BE2C (cell line): ENCODE results near the gene KCNMA1.

Source experiments
- DNase-seq: peaks from one replicate; pipeline ENCODE4 v3.0.0-alpha.2; 2020
- H3K27me3 ChIP-seq: fragments of 250-450 bp; sonication (Bioruptor Pico); 2 replicates; pipeline ENCODE4 v1.5.1; 2020; ENCODE audit warnings: mild to moderate bottlenecking
- H3K36me3 ChIP-seq: fragments of 250-450 bp; sonication (Bioruptor Pico); 2 replicates; pipeline ENCODE4 v1.5.1; 2020; ENCODE audit warnings: mild to moderate bottlenecking
- H3K4me1 ChIP-seq: fragments of 250-450 bp; sonication (Bioruptor Pico); 2 replicates; pipeline ENCODE4 v1.5.1; 2020
- H3K4me3 ChIP-seq: 2 replicates; pipeline ENCODE4 v1.5.1; 2011; ENCODE audit warnings: low read depth, low read length
- H3K9me3 ChIP-seq: fragments of 250-450 bp; sonication (Bioruptor Pico); 2 replicates; pipeline ENCODE4 v1.5.1; 2020
- TF ChIP-seq, protein P1 (sequence below): IDR thresholded peaks from 2 replicates; pipeline ENCODE4 v1.5.1; 2012; ENCODE audit warnings: mild to moderate bottlenecking, low read depth, low read length

Gene KCNMA1

DNA sequence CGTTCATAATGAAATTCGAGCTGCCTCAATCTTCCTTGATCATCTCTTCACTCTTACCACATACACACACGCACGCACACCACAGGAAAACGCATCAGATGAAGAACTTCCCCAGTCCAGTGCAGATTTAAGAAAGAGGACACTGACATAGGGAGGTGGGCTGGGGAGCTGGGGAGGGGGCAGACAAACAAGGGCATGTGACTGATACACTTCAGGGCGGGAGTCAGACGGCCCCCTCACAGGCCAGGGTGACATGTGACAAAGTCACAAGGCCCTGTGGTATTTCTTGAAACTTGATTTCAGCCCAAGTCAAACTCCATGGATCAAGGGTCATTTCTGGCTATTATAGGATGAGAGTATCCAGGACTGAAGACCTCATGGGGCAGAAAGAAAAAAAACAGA lies 82.6 kb downstream of the KCNMA1 start:
- no peaks in the 10 kb centered on the region for H3K27me3 ChIP-seq
- H3K4me3 ChIP-seq = no peak overlapping the region
- H3K9me3 ChIP-seq = no peaks in the 10 kb centered on the region
- TF ChIP-seq, protein P1, sequence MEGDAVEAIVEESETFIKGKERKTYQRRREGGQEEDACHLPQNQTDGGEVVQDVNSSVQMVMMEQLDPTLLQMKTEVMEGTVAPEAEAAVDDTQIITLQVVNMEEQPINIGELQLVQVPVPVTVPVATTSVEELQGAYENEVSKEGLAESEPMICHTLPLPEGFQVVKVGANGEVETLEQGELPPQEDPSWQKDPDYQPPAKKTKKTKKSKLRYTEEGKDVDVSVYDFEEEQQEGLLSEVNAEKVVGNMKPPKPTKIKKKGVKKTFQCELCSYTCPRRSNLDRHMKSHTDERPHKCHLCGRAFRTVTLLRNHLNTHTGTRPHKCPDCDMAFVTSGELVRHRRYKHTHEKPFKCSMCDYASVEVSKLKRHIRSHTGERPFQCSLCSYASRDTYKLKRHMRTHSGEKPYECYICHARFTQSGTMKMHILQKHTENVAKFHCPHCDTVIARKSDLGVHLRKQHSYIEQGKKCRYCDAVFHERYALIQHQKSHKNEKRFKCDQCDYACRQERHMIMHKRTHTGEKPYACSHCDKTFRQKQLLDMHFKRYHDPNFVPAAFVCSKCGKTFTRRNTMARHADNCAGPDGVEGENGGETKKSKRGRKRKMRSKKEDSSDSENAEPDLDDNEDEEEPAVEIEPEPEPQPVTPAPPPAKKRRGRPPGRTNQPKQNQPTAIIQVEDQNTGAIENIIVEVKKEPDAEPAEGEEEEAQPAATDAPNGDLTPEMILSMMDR = no peak
- H3K4me1 ChIP-seq = peaks cover 3% of the 10 kb centered on the region; the same call in 1 of the 2 replicates
- no peaks in the 10 kb centered on the region for H3K36me3 ChIP-seq
- DNase-seq = no peak

DNA sequence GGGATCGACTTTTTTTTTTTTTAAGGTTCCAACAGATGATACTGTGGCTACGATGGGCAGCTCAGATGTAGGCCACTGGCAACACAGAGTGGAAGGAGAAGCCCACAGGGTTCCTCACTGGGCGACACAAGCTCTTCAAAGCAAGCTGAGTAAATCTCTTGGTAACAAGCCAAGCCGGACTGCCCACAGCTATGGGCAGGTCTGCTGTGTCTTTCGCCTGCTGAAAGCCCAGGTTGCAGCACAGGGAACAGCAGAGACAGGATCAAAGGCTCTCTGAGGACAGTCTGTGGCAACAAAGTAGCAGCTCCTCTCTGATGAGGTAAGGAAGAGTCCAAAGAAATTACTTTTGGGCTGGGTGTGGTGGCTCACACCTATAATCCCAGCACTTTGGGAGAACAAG lies 83.6 kb downstream of the KCNMA1 start:
- Histone ChIP-seq H3K36me3 (no peaks in the 10 kb centered on the region), H3K9me3 (no peaks in the 10 kb centered on the region), H3K4me3 (no peak overlapping the region), H3K27me3 (no peaks in the 10 kb centered on the region), H3K4me1 (peaks cover 3% of the 10 kb centered on the region; the same call in 1 of the 2 replicates)
- no peak for DNase-seq
- TF ChIP-seq, protein P1 = no peak

DNA sequence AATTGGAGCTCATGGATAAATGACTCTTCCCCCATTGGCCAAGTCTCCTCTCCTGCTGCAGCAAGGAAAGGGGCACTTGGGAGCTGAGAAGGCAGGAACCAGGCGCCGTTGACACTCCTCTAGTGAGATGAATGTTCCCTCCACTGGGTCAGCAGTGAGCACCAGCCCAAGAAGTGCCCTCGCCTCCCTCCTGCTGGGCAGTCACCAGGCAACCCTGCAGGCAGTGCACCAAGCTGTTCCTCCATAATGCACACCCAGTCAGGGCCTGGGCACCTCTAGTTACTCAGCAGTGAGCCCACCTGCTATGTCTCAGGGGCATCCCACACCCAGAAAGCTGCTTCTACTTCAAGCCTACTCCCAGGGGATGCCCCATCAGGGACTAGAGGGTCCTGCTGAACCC lies 84.3 kb downstream of the KCNMA1 start:
- TF ChIP-seq, protein P1 = no peak
- H3K4me3 ChIP-seq = no peak overlapping the region
- H3K9me3 ChIP-seq = no peaks in the 10 kb centered on the region
- no peak for DNase-seq
- H3K36me3 ChIP-seq = no peaks in the 10 kb centered on the region
- H3K27me3 ChIP-seq = no peaks in the 10 kb centered on the region
- H3K4me1 ChIP-seq = peaks cover 3% of the 10 kb centered on the region; the same call in 1 of the 2 replicates

DNA sequence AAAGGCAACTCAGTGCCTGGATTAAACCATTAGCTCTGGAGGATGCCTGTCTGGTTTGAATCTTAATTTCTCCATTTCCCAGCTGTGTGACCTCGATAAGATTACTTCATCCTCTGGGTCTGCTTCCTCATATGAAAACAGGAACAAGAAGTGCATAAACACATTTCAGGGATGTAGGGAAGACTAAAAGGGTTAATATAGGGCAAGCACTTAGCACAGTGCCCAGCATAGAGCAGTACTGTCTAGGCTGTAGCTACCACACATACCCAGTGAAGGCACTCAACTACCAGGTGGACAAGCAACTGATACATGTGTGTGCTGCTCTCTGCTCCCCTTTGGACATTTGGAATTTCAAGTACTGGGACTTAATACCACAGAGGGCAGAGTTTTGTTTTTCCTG lies 85.4 kb downstream of the KCNMA1 start:
- peaks cover 3% of the 10 kb centered on the region; the same call in 1 of the 2 replicates for H3K4me1 ChIP-seq
- no peak for DNase-seq

DNA sequence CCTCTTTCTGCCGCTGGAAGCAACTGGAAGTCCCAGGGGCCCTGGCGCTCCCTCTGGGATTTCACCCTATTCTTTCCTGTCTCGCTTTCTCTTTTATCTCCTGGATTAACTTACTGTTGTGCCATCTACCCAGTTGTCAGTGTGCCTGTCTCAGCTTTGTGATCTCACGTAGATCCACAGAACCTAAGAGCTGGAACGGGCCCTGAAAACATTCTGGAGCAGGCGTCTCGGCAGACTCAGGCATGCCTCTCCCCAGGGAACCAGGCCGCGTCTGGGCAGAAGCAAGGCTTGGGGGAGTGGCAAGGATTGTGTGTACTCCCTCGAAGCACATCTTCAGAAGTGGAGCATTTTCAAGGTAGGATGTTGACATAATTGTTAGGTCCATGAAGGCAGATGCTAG lies 87.2 kb downstream of the KCNMA1 start:
- Histone ChIP-seq H3K9me3 (no peaks in the 10 kb centered on the region), H3K27me3 (no peaks in the 10 kb centered on the region), H3K4me3 (no peak overlapping the region), H3K36me3 (no peaks in the 10 kb centered on the region), H3K4me1 (peaks cover 3% of the 10 kb centered on the region; the same call in 1 of the 2 replicates)
- TF ChIP-seq, protein P1 = no peak
- peak; percentile 28 for DNase-seq

More for the DNA sequence above, 85.4 kb downstream of the KCNMA1 start:
- H3K27me3 ChIP-seq = no peaks in the 10 kb centered on the region
- H3K4me3 ChIP-seq = no peak overlapping the region
- TF ChIP-seq, protein P1 = no peak
- no peaks in the 10 kb centered on the region for H3K36me3 ChIP-seq
- no peaks in the 10 kb centered on the region for H3K9me3 ChIP-seq

DNA sequence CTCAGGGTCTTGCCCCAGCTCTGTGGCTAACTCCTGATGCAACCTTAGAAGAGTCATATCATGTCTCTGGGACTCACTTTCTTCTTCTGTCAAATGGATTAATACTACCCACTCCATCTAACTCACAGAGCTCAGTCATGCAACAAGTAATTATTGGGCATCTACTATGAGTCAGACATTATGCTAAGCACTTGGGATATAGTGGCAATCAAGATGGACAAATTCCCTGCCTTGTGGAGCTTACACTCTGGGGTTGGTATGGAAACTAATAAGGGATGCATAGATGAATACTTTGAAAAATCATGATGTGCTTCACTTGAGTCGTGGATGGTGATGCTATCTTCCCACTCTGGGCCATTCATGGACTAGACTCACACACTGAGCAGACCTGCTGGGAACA lies 88.9 kb downstream of the KCNMA1 start:
- H3K4me1 ChIP-seq = peaks cover 3% of the 10 kb centered on the region; the same call in 1 of the 2 replicates
- H3K36me3 ChIP-seq = no peaks in the 10 kb centered on the region
- no peaks in the 10 kb centered on the region for H3K9me3 ChIP-seq
- H3K4me3 ChIP-seq = no peak overlapping the region
- no peak for DNase-seq
- no peaks in the 10 kb centered on the region for H3K27me3 ChIP-seq
- TF ChIP-seq, protein P1 = no peak
